RWPE2 (cell line): ENCODE data around the gene ZNF536.

Experiments
- ATAC-seq: fragments of 200-7000 bp; cut with Tn5 transposase; 3 replicates; pipeline ENCODE4 v1.9.1; 2021; ENCODE audit warnings: low read depth
- DNase-seq: peaks from one replicate; pipeline ENCODE4 v3.0.0-alpha.2; 2020; ENCODE audit warnings: low spot score
- H3K27ac ChIP-seq: fragments of 450-650 bp; 2 replicates; pipeline ENCODE4 v1.5.1; 2017; ENCODE audit warnings: mild to moderate bottlenecking; ENCODE audit not compliant: poor library complexity, severe bottlenecking
- H3K27me3 ChIP-seq: fragments of 250-450 bp; sonication (Bioruptor Pico); 2 replicates; pipeline ENCODE4 v1.5.1; 2021; ENCODE audit warnings: mild to moderate bottlenecking, moderate library complexity; ENCODE audit not compliant: insufficient read depth, poor library complexity, severe bottlenecking
- H3K36me3 ChIP-seq: fragments of 250-450 bp; sonication (Bioruptor Pico); 2 replicates; pipeline ENCODE4 v1.5.1; 2020; ENCODE audit warnings: low read depth, mild to moderate bottlenecking, moderate library complexity
- H3K4me1 ChIP-seq: fragments of 250-450 bp; sonication (Bioruptor Pico); 2 replicates; pipeline ENCODE4 v1.5.1; 2021; ENCODE audit warnings: mild to moderate bottlenecking, moderate library complexity; ENCODE audit not compliant: insufficient read depth, poor library complexity, severe bottlenecking
- H3K4me3 ChIP-seq: fragments of 250-450 bp; sonication (Bioruptor Pico); 2 replicates; pipeline ENCODE4 v1.5.1; 2021; ENCODE audit warnings: mild to moderate bottlenecking, moderate library complexity; ENCODE audit not compliant: severe bottlenecking
- H3K9me3 ChIP-seq: fragments of 250-450 bp; sonication (Bioruptor Pico); 2 replicates; pipeline ENCODE4 v1.5.1; 2021; ENCODE audit warnings: mild to moderate bottlenecking, moderate library complexity; ENCODE audit not compliant: severe bottlenecking
- TF ChIP-seq, protein P1 (sequence below): fragments of 450-650 bp; IDR thresholded peaks from one replicate; pipeline ENCODE4 v1.5.1; 2017; ENCODE audit warnings: mild to moderate bottlenecking, moderate library complexity; ENCODE audit not compliant: poor library complexity, severe bottlenecking

ZNF536 gene

DNA sequence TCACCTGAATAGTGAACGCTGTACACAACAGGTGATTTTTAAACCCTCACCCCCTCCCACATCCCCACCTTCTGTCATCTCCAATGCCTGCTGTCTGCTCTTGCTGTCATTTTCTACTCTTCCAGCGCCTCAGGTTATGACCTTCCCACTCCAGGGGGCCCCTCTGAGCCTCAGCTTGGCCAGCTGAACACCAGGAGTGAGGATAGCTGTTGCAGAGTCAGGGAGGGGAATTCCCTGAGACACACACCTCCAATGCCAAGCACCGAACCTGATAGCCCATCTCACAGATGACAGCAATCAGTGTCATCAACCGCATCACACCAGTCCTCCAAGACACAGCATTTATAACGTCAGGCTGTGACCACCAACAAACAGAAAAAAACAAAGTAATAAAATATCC is 193.5 kb downstream of the ZNF536 start:
- Histone ChIP-seq H3K27ac (no peak overlapping the region), H3K9me3 (peaks cover 1% of the 10 kb centered on the region), H3K4me3 (no peak overlapping the region), H3K4me1 (no peaks in the 10 kb centered on the region), H3K27me3 (no peaks in the 10 kb centered on the region), H3K36me3 (no peaks in the 10 kb centered on the region)
- DNase-seq (no peak), ATAC-seq (no peak)
- TF ChIP-seq, protein P1, sequence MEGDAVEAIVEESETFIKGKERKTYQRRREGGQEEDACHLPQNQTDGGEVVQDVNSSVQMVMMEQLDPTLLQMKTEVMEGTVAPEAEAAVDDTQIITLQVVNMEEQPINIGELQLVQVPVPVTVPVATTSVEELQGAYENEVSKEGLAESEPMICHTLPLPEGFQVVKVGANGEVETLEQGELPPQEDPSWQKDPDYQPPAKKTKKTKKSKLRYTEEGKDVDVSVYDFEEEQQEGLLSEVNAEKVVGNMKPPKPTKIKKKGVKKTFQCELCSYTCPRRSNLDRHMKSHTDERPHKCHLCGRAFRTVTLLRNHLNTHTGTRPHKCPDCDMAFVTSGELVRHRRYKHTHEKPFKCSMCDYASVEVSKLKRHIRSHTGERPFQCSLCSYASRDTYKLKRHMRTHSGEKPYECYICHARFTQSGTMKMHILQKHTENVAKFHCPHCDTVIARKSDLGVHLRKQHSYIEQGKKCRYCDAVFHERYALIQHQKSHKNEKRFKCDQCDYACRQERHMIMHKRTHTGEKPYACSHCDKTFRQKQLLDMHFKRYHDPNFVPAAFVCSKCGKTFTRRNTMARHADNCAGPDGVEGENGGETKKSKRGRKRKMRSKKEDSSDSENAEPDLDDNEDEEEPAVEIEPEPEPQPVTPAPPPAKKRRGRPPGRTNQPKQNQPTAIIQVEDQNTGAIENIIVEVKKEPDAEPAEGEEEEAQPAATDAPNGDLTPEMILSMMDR = no peak

DNA sequence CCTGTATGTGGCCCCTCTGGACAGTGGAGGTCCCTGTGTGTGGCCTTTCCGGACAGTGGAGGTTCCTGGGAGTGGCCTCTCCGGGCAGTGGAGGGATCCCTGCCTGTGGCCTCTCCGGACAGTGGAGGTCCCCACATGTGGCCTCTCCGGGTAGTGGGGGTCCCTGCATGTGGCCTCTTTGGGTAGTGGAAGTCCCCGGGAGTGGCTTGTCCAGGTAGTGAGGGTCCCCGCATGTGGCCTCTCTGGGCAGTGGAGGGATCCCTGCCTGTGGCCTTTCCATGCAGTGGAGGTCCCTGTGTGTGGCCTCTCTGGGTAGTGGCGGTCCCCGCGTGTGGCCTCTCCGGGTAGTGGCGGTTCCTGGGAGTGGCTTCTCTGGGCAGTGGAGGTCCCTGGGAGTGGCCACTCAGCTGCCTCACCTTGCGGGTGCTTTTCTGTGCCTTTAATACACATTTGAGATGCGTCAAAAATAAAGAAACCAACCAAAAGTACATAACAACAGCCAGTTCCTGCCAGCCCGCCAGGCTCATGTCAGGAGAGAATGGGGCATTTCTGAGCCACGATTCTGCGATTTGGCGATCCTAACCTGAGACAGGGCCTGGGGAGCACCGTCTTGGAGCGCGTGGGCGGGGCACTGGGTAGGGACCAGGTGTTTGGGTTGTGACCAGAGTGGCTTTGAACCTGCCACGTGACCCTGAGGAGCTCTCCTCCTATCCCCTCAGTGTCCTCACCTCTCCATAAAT is 194.7 kb downstream of the ZNF536 start:
- Histone ChIP-seq H3K27ac (no peak overlapping the region), H3K4me3 (no peak overlapping the region), H3K27me3 (no peaks in the 10 kb centered on the region), H3K4me1 (no peaks in the 10 kb centered on the region), H3K36me3 (no peaks in the 10 kb centered on the region), H3K9me3 (peaks cover 1% of the 10 kb centered on the region)
- TF ChIP-seq, protein P1 = no peak
- DNase-seq (no peak), ATAC-seq (no peak)

DNA sequence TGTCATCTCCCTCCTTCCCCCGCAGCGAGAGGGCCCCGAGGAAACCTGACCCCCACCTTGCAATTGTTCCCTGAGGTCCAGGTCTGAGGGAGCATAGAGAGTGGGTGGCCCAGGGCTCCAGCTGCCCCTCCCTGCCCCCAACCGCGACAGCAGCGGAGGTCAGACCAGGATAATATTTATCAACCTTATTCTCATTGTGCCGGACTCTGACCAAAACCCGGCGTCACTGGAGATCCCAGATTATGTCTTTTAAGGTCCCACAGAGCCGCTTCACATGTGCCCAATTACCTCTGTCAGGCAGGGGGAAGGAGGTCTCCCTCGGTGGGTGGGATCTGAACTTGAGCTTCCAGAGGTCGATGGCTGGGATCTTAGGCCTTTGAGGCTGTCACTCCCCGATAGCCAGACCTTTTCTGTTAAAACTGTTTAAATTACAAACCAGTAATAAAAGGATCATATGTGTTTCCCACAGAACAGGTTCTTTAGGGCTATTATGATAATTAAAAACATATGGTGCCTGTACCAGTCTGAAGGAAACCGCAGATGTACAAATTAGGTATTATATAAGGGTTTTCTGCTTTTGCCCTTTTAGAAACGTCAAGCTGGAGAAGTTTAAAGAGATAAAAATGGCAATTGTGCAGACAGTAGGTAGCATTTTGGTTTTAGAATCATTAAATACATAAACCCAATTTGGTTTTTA is 195.5 kb downstream of the ZNF536 start:
- H3K36me3 ChIP-seq = no peaks in the 10 kb centered on the region
- no peak overlapping the region for H3K27ac ChIP-seq
- no peaks in the 10 kb centered on the region for H3K4me1 ChIP-seq
- TF ChIP-seq, protein P1 = no peak
- DNase-seq (no peak), ATAC-seq (no peak)
- no peaks in the 10 kb centered on the region for H3K27me3 ChIP-seq
- H3K4me3 ChIP-seq = no peak overlapping the region
- H3K9me3 ChIP-seq = peaks cover 1% of the 10 kb centered on the region

DNA sequence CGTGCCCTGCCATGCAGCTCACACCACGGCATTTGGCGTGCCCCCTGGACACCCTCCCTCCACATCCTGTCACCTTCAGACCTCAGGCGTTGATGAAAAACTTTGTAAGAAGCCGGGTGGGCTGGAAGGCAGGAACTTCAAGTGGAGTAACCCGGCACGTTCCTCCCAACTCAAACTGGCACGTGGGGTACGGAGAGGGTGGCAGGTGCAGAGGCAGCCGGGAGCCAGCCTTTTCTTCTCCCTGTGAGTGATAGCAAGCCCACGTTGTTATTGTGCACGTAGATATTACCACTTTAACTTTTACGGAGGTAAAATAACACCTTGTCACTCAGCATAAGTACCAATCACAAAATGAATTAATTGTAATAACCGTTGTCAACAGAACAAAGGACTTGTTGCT is 198.0 kb downstream of the ZNF536 start:
- DNase-seq = no peak
- Histone ChIP-seq H3K27ac (no peak overlapping the region), H3K27me3 (no peaks in the 10 kb centered on the region), H3K36me3 (no peaks in the 10 kb centered on the region), H3K4me1 (no peaks in the 10 kb centered on the region), H3K4me3 (no peak overlapping the region), H3K9me3 (peaks cover 1% of the 10 kb centered on the region)
- TF ChIP-seq, protein P1 = no peak
- no peak for ATAC-seq

DNA sequence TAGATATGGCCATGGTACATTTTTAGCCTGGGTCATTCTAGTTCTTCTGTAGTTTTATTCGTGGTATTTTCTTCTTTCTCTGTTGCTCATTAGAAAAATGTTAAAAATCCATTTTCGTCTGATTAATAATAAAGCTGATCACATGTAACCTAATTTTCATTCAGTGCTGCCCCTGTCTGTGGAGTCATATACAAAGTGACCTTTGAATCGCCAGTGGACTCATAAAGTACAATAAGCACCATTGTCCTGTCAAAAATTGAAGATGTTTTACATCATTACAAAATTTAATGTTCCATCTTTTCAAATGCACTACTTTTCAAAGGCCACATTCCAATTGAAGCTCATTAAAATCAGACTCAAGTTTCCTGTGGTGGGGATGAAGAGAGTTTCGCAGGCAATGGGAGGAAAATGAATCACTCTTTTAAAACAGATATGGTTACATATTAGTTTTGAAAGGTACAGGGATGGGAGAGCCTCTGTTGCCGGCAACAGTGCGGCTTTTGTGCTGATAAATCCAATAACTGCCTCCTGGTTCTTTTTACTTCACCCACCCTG is 205.4 kb downstream of the ZNF536 start:
- ATAC-seq = no peak

More for the DNA sequence above, 205.4 kb downstream of the ZNF536 start:
- H3K27me3 ChIP-seq = no peaks in the 10 kb centered on the region
- TF ChIP-seq, protein P1 = no peak
- no peak overlapping the region for H3K27ac ChIP-seq
- no peaks in the 10 kb centered on the region for H3K4me1 ChIP-seq
- no peak overlapping the region for H3K4me3 ChIP-seq
- H3K9me3 ChIP-seq = no peaks in the 10 kb centered on the region
- no peaks in the 10 kb centered on the region for H3K36me3 ChIP-seq
- no peak for DNase-seq
